H1 (cell line): ENCODE results near the gene NGEF. TPM values are rescaled to one million over a fixed set of nuclear protein-coding genes. Genes with fewer than 3 reads are reported as not detected.

ENCODE experiments used
- ASH2L ChIP-seq: fragments of 200-600, 300-600 bp; sonication (generic); IDR thresholded peaks from one replicate; pipeline ENCODE4 v1.7.1; 2017; ENCODE audit warnings: low read length
- EP300 ChIP-seq, 2 experiments: IDR thresholded peaks; 1 replicate in 1 of 2; 2 replicates in 1 of 2; pipeline ENCODE4 v1.6.1; 2011 to 2012; ENCODE audit warnings: low read depth in 2 of 2, low read length in 2 of 2, mild to moderate bottlenecking in 2 of 2, borderline replicate concordance in 1 of 2, inconsistent platforms in 1 of 2, moderate library complexity in 1 of 2
- RNF2 ChIP-seq: fragments of 200-900, 300-1000 bp; sonication (generic); IDR thresholded peaks from 2 replicates; pipeline ENCODE4 v1.7.1; 2016; ENCODE audit warnings: borderline replicate concordance, low read depth, mild to moderate bottlenecking, antibody characterized with exemption, low read length; ENCODE audit not compliant: poor library complexity, severe bottlenecking; ENCODE audit errors: missing control alignments
- TAF7 ChIP-seq: optimal IDR thresholded peaks from 2 replicates; pipeline ENCODE3; 2011; ENCODE audit warnings: low read depth, mild to moderate bottlenecking, inconsistent platforms, low read length, moderate library complexity, borderline replicate concordance
- polyA plus RNA-seq, 7 experiments: library from polyadenylated mRNA; depleted of rRNA in 3 of 7; stranded (reverse) in 5 of 7; unstranded in 2 of 7; fragments of >200 nt in 5 of 7; fragments of 200-250 nt in 2 of 7; gene quantifications; 1 replicate in 5 of 7; 2 replicates in 1 of 7; 4 replicates in 1 of 7; pipeline versions ENCODE4 v1.2.1 to v1.2.3, GENCODE V29; 2011 to 2013; ENCODE audit warnings: missing spikeins in 2 of 7, mixed read lengths in 2 of 7
- total RNA-seq: library from RNA; stranded (reverse); fragmentation: NEBNext Ultra II Directional; extraction: Animal tissue kit (Norgen Biotek cat#: 25700); gene quantifications from 2 replicates; pipeline ENCODE4 v1.2.1, GENCODE V29; 2021
- TF ChIP-seq, protein P1 (sequence below): IDR thresholded peaks from 2 replicates; pipeline ENCODE4 v1.6.1; 2012; ENCODE audit warnings: inconsistent platforms

NGEF gene
- total and polyA plus RNA-seq, 2 of the 8 experiments (the other 6 are each of a cell fraction or from before 2014, with no cell fraction given): 2.7 to 3.2 TPM

DNA sequence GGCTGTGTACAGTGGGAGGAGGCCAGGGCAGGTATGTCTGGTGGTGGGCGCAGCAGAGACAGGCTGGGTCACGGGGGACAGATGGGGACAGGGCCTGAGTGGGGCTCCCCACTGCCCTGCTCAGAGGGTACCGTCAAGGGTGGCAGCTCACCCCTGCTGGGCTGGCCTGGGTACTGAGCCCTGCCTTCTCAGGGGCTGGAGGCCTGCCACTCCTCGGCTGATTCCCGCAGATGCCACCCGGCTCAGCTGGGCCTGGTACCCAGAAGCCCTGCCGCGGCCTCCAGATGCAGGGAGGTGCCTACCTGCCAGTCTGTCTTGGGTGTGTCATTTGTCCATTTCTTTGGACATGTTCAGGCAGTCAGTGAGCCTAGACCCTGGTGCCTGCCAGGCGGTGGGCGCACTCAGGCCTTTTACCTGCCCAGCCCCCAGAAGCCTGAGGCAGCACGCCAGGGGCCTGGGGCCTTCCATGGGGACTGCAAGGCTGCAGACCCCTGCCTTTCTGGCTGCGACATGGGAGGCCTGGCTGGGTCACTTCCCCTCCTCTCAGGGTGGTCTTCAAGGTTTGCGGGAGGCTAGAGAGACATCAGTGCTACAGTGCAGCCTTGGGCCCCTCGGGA lies 139.7 kb downstream of the NGEF start (continued):
- no peak for TF ChIP-seq ASH2L
- TF ChIP-seq, protein P1, sequence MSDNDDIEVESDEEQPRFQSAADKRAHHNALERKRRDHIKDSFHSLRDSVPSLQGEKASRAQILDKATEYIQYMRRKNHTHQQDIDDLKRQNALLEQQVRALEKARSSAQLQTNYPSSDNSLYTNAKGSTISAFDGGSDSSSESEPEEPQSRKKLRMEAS: no peak
- no peak for TF ChIP-seq TAF7
- TF ChIP-seq RNF2: no peak
- no peak for TF ChIP-seq EP300 (IDR thresholded peaks at IDR 0.05; ENCODE audit: borderline replicate concordance in 1 of 2, low read depth in 2 of 2, low read length in 2 of 2)
